SK-N-SH treated with all-trans-retinoic acid at 6 μM for 48 hours (cell line): ENCODE data around the gene DOP1A.

Experiments used
- OSR1 ChIP-seq: fragments of 250-450 bp; sonication (Bioruptor Pico); IDR thresholded peaks from 2 replicates; pipeline ENCODE4 v1.8.0; 2022; ENCODE audit warnings: moderate library complexity, mild to moderate bottlenecking, inconsistent platforms
- PPARA ChIP-seq: fragments of 250-450 bp; sonication (Bioruptor Pico); IDR thresholded peaks from 2 replicates; pipeline ENCODE4 v1.5.0; 2020; ENCODE audit warnings: mild to moderate bottlenecking, borderline replicate concordance
- RARB ChIP-seq: fragments of 250-450 bp; sonication (Bioruptor Pico); IDR thresholded peaks from 2 replicates; pipeline ENCODE4 v1.8.0; 2021; ENCODE audit warnings: mild to moderate bottlenecking, moderate library complexity
- TOX ChIP-seq: fragments of 250-450 bp; sonication (Bioruptor Pico); IDR thresholded peaks from 2 replicates; pipeline ENCODE4 v1.8.0; 2021; ENCODE audit warnings: mild to moderate bottlenecking, moderate library complexity, borderline replicate concordance
- ZC3H10 ChIP-seq: fragments of 250-450 bp; sonication (Bioruptor Pico); IDR thresholded peaks from 2 replicates; pipeline ENCODE4 v1.5.1; 2021; ENCODE audit warnings: mild to moderate bottlenecking, moderate library complexity
- ZFP3 ChIP-seq: fragments of 250-450 bp; sonication (Bioruptor Pico); IDR thresholded peaks from 2 replicates; pipeline ENCODE4 v1.5.0; 2020; ENCODE audit warnings: mild to moderate bottlenecking, moderate library complexity
- ZFP30 ChIP-seq: fragments of 450-650 bp; formaldehyde crosslinking; IDR thresholded peaks from 2 replicates; pipeline ENCODE4 v1.5.0; 2022; ENCODE audit warnings: mild to moderate bottlenecking, moderate library complexity
- ZNF565 ChIP-seq: fragments of 450-650 bp; formaldehyde crosslinking; conservative IDR thresholded peaks from 2 replicates; pipeline ENCODE4 v1.5.0; 2020; ENCODE audit warnings: low read depth, mild to moderate bottlenecking, moderate library complexity
- TF ChIP-seq, protein P1 (sequence below): fragments of 250-450 bp; sonication (Bioruptor Pico); IDR thresholded peaks from 2 replicates; pipeline ENCODE4 v1.8.0; 2020; ENCODE audit warnings: mild to moderate bottlenecking, moderate library complexity, borderline replicate concordance
- TF ChIP-seq, protein P2 (sequence below): fragments of 250-450 bp; sonication (Bioruptor Pico); IDR thresholded peaks from 2 replicates; pipeline ENCODE4 v1.5.1; 2020; ENCODE audit warnings: low read depth, mild to moderate bottlenecking, moderate library complexity
- TF ChIP-seq, protein P3 (sequence below): fragments of 250-450 bp; sonication (Bioruptor Pico); IDR thresholded peaks from 2 replicates; pipeline ENCODE4 v1.8.0; 2021; ENCODE audit warnings: low read depth, mild to moderate bottlenecking, moderate library complexity, borderline replicate concordance

DNA sequence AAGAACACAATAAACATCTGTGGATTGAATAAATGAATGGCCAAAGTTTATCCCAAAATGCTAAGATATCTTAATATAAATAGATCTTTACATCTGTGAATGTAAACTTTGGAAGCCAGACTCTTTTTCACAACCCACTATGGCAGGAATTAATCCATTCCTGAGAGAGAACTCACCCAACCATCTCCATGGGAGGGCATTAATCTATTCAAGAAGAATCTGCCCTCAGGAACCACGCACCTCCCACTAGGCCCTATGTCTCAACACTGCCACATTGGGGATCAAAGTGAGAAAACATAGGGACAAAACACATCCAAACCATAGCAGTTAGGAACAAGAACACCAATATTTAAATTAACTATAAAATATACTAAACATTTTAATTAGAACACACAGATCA, 5.2 kb upstream of the DOP1A start:
- TF ChIP-seq ZFP30 (CRISPR knock-in tag), result no peak
- TF ChIP-seq OSR1, result no peak
- TF ChIP-seq PPARA (CRISPR knock-in tag), result no peak
- no peak for TF ChIP-seq ZNF565 (CRISPR knock-in tag)
- no peak for TF ChIP-seq ZFP3 (CRISPR knock-in tag)
- TF ChIP-seq TOX (CRISPR knock-in tag), result no peak
- TF ChIP-seq, protein P1, sequence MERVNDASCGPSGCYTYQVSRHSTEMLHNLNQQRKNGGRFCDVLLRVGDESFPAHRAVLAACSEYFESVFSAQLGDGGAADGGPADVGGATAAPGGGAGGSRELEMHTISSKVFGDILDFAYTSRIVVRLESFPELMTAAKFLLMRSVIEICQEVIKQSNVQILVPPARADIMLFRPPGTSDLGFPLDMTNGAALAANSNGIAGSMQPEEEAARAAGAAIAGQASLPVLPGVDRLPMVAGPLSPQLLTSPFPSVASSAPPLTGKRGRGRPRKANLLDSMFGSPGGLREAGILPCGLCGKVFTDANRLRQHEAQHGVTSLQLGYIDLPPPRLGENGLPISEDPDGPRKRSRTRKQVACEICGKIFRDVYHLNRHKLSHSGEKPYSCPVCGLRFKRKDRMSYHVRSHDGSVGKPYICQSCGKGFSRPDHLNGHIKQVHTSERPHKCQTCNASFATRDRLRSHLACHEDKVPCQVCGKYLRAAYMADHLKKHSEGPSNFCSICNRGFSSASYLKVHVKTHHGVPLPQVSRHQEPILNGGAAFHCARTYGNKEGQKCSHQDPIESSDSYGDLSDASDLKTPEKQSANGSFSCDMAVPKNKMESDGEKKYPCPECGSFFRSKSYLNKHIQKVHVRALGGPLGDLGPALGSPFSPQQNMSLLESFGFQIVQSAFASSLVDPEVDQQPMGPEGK (CRISPR knock-in tag), result no peak
- TF ChIP-seq, protein P2, sequence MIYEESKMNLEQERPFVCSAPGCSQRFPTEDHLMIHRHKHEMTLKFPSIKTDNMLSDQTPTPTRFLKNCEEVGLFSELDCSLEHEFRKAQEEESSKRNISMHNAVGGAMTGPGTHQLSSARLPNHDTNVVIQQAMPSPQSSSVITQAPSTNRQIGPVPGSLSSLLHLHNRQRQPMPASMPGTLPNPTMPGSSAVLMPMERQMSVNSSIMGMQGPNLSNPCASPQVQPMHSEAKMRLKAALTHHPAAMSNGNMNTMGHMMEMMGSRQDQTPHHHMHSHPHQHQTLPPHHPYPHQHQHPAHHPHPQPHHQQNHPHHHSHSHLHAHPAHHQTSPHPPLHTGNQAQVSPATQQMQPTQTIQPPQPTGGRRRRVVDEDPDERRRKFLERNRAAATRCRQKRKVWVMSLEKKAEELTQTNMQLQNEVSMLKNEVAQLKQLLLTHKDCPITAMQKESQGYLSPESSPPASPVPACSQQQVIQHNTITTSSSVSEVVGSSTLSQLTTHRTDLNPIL (CRISPR knock-in tag), result no peak
- TF ChIP-seq ZC3H10, result no peak
- TF ChIP-seq, protein P3, sequence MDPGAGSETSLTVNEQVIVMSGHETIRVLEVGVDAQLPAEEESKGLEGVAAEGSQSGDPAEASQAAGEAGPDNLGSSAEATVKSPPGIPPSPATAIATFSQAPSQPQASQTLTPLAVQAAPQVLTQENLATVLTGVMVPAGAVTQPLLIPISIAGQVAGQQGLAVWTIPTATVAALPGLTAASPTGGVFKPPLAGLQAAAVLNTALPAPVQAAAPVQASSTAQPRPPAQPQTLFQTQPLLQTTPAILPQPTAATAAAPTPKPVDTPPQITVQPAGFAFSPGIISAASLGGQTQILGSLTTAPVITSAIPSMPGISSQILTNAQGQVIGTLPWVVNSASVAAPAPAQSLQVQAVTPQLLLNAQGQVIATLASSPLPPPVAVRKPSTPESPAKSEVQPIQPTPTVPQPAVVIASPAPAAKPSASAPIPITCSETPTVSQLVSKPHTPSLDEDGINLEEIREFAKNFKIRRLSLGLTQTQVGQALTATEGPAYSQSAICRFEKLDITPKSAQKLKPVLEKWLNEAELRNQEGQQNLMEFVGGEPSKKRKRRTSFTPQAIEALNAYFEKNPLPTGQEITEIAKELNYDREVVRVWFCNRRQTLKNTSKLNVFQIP (CRISPR knock-in tag), result no peak
- TF ChIP-seq RARB (CRISPR knock-in tag), result no peak
